Fibroblast of skin of abdomen (primary cell): Measurements from ENCODE around the gene HLA-DPA1. TPM values are rescaled to one million over a fixed set of nuclear protein-coding genes. Genes with fewer than 3 reads are reported as not detected.
"Not testable (repeated sequence)": the region's sequence is repeated elsewhere in the genome, so short reads cannot be mapped to it uniquely, and the experiment has no call there.

Experiments used
- DNase-seq: peaks from one replicate; pipeline ENCODE4 v3.0.0-alpha.2; 2013
- polyA plus RNA-seq, 2 experiments: library from polyadenylated mRNA; unstranded; fragments of 120-200 nt; gene quantifications; one replicate each; pipeline ENCODE4 v1.2.1, GENCODE V29; 2013; ENCODE audit not compliant: insufficient read length in 2 of 2

Gene HLA-DPA1
- polyA plus RNA-seq (2013, experiment 1 of 2; ENCODE audit: insufficient read length): 1.4 TPM
- 1.5 TPM for polyA plus RNA-seq (2013, experiment 2 of 2; ENCODE audit: insufficient read length)

DNA sequence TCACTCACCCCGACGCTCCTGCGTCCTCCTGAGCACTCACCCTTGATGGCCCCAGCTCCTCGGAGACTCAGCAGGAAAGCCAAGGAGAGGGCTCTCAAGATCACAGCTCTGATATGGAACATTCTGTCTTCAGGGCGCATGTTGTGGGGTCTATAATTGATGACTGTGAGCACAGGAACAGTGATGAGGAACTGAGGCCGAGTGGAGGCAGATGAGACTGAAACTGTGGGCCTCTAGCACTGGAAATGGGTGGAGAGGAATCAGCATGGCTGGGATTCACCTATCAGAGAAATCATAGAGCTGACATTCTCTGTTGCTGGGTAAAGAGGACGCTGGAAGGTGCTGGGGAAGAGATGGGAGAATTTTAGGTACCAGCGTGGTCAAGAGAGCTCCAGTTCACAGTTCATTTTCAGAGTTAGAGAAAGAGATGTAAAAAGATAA, at the start of gene HLA-DPA1:
Gene HLA-DPA1 (minus strand): TSS at position 219 of the 441 bp plus-strand sequence.
- DNase-seq: no peak

DNA sequence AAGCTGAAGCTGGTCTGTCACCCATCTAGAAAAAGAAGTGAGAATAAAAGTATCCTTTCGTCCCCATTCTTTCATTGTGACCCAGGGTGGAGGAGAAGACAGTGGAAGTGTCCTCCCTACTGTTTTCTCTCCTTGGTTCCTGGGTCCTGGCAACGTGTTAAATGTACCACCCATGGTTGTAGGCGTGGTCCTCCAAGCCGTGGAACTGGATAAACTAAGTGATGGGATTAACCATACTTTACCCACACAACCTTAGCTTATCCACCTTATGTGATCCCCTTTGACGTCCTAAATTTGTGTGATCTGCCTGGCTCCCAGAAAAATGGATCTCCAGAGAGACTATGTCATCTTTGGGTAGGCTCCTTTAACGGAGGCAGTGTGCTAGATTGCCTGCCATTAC, 49.7 kb upstream of the HLA-DPA1 start:
- no peak for DNase-seq

- no peak for DNase-seq
Measured at GRCh38 chr6:33120001-33120400, 46.6 kb upstream of the HLA-DPA1 start.

GRCh38 chr6:33118525-33119123, 45.2 kb upstream of the HLA-DPA1 start:
- DNase-seq: peak; percentile 37

DNA sequence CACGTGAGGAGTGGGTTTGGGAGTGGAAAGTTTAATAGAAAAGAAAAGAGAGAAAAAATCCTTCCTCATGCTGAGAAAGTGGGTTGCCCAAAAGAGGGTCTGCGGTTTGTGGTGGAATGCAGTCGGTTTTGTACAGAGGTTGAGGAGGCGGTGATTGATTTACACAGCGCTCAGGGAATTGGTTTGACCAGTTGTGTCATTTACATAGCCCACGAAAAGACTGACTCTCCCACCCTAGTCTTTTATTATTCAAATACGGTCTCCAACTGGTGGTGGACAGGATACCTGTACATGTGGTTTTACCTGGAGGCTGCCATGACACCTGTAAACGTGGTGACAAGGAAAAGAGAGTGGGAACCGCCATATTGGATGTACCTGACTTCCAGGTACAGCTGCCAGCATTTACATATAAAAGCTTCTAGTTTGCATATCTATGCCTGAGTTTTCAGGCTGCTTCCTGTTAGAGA, 44.4 kb upstream of the HLA-DPA1 start:
- DNase-seq: no peak

DNA sequence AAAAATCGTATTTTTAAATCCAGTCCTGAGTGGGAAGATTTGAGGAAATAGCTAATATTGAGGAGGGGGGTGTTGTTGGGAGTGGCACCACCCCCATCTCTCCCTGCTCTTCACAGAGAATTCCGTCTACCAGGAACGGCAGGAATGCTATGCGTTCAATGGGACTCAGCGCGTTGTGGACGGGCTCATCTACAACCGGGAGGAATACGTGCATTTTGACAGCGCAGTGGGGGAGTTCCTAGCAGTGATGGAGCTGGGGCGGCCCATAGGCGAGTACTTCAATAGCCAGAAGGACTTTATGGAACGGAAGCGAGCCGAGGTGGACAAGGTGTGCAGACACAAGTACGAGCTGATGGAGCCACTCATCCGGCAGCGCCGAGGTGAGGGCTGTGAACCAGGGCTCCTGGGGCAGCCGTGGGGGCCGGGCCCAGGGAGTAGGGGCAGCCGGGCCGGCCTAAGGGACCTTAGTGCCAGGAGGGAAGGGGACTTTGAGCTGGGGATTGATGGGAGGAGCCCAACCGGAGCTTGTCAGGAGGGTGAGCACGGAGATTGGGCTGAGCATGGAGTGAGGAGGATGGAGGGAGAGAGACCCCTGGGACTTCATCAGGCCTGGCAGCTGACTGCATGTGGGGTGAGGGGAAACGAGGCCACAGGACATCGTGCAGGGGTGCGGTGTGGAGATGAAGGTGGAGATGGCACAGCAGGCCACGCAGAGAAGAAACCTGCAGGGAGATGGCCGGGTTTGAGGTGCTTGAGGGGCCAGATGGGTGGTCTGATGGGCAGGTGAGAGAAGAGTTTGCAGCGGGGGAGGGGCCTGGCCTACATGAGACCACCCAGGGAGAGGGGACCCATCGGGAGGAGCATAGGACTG, 43.6 kb upstream of the HLA-DPA1 start:
- peak; percentile 12 for DNase-seq

GRCh38 chr6:33116417-33116816, 43.0 kb upstream of the HLA-DPA1 start:
- DNase-seq: no peak

- DNase-seq: no peak
Measured at GRCh38 chr6:33114406-33114805, 41.0 kb upstream of the HLA-DPA1 start.

DNA sequence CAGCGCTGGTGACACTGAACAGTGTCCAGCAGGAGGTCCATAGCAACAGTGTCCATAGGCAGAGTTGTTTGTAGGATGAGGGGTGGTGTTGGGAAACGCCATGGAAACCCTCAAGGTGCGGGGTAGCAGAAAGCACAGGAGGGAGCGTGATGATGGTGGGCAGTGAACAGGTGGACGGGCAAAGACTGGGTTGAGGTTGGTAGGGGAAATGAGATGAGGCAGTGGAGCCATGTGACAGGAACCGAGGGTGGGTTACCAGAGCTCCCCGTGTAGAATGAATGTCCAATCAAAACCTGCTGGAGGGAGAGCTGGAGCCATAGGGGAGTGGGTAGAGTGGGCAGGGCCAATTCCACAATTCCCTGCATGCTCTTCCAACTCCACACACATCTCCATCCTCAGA, 40.3 kb upstream of the HLA-DPA1 start:
- no peak for DNase-seq

- DNase-seq: peak; percentile 25
Measured at GRCh38 chr6:33112148-33112547, 38.7 kb upstream of the HLA-DPA1 start.

DNA sequence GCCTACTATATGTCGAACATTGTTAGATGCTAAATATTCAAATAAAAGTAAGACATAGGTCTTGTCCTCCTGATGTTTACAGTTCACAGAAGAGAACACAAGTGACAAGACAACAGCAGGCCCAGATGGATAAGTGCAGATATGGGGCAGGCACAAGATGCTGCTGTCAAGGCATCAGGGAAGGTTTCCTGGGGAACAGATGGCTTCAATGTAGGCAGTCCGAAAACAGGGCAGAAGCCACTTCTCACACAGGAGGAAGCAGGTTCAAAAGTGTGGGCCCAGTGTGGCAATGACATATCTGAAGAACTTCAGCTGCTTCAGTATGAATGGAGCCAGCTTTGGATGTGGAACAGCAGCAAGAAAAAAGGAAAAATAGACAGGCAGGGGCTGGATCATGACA, 34.9 kb upstream of the HLA-DPA1 start:
- no peak for DNase-seq

- no peak for DNase-seq
Measured at GRCh38 chr6:33107641-33108040, 34.2 kb upstream of the HLA-DPA1 start.

- DNase-seq: no peak
Measured at GRCh38 chr6:33105916-33106871, 32.7 kb upstream of the HLA-DPA1 start.

DNA sequence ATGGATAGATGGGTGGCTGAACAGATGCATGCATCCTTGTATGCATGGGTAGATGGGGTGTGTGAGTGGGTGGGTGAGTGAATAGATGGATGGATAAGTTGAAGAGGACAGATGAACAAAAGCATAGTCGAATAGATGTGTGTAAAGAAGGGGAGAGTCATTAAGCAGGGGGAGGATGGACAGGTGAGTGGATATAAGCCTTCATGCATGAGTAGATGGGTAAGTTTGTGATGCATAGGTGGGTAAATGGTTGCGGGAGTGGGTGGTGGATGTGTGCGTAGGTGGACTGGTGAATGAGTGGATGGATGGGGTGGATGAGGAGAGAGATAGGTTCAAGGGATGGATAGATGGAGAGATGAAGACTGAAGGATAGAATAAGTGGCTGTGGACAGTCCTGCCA, 31.9 kb upstream of the HLA-DPA1 start:
- no peak for DNase-seq

- DNase-seq: no peak
Measured at GRCh38 chr6:33104887-33105286, 31.4 kb upstream of the HLA-DPA1 start.

DNA sequence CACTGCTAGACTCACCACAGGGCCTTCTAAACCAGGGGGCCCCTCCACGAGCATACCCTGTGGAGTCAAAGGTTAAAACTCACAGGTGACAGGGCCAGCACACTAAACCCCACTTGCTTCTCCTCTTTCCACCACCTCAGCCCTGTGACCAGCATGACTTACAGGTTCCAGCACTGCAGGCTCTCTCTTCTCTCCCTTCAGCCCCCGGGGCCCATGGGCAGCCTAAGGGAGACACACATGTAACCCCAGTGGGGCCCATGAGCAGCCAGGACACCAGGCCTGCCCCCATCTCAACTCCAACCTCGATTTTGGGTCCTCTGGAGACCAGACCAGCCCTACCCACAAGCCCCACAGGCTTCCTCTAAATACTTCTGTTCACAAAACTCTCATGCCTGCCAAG, 30.3 kb upstream of the HLA-DPA1 start:
- no peak for DNase-seq

- not testable (repeated sequence) for DNase-seq
Measured at GRCh38 chr6:33101121-33101737, 27.8 kb upstream of the HLA-DPA1 start.

GRCh38 chr6:33095681-33096080, 22.2 kb upstream of the HLA-DPA1 start:
- no peak for DNase-seq

DNA sequence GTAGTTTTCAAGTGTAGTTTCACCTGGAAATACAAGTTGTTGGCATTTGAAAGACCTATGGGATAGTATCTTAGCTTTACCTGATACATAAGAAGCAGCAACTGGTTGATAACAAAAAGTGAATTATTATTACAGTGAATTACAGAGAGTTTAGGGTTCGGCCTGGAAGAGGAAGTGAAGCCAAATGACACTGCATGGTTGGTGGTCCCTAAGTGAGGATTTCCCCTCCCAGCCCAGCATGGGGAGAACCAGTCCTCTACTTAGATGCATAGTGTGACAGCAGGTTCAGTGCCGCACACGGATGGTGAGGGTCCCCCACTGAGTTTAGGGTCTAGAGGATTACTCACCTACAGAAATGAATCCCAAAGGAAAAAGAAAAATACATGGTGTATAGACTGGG, 20.4 kb upstream of the HLA-DPA1 start:
- DNase-seq: no peak

- no peak for DNase-seq
Measured at GRCh38 chr6:33092385-33092784, 18.9 kb upstream of the HLA-DPA1 start.

GRCh38 chr6:33091957-33092356, 18.5 kb upstream of the HLA-DPA1 start:
- no peak for DNase-seq
